SK-N-SH treated with all-trans-retinoic acid at 6 μM for 48 hours (cell line): ENCODE data around the gene EGFL7.

Experiments used
- ATAC-seq: fragments of 200-7000 bp; cut with Tn5 transposase; 3 replicates; pipeline ENCODE4 v1.9.1; 2020; ENCODE audit warnings: mild to moderate bottlenecking, moderate library complexity
- ARNTL ChIP-seq: fragments of 450-650 bp; formaldehyde crosslinking; IDR thresholded peaks from 2 replicates; pipeline ENCODE4 v1.5.0; 2020; ENCODE audit warnings: low read depth, mild to moderate bottlenecking, moderate library complexity, borderline replicate concordance
- BACH2 ChIP-seq: fragments of 250-450 bp; sonication (Bioruptor Pico); IDR thresholded peaks from 2 replicates; pipeline ENCODE4 v1.9.0; 2021; ENCODE audit warnings: mild to moderate bottlenecking, borderline replicate concordance
- CREB5 ChIP-seq: fragments of 250-450 bp; sonication (Bioruptor Pico); IDR thresholded peaks from 2 replicates; pipeline ENCODE4 v1.5.1; 2020; ENCODE audit warnings: low read depth, mild to moderate bottlenecking, moderate library complexity
- CSRNP3 ChIP-seq: fragments of 250-450 bp; sonication (Bioruptor Pico); IDR thresholded peaks from 2 replicates; pipeline ENCODE4 v1.5.1; 2021; ENCODE audit warnings: mild to moderate bottlenecking, moderate library complexity
- ESRRG ChIP-seq: fragments of 250-450 bp; sonication (Bioruptor Pico); IDR thresholded peaks from 2 replicates; pipeline ENCODE4 v1.6.1; 2021; ENCODE audit warnings: mild to moderate bottlenecking
- GLIS3 ChIP-seq: fragments of 250-450 bp; sonication (Bioruptor Pico); IDR thresholded peaks from 2 replicates; pipeline ENCODE4 v1.5.0; 2020; ENCODE audit warnings: mild to moderate bottlenecking, moderate library complexity
- PATZ1 ChIP-seq: fragments of 250-450 bp; sonication (Bioruptor Pico); IDR thresholded peaks from 2 replicates; pipeline ENCODE4 v1.8.0; 2020; ENCODE audit warnings: mild to moderate bottlenecking, moderate library complexity, borderline replicate concordance
- POU6F1 ChIP-seq: fragments of 250-450 bp; sonication (Bioruptor Pico); IDR thresholded peaks from 2 replicates; pipeline ENCODE4 v1.8.0; 2021; ENCODE audit warnings: low read depth, mild to moderate bottlenecking, moderate library complexity, borderline replicate concordance
- PPARA ChIP-seq: fragments of 250-450 bp; sonication (Bioruptor Pico); IDR thresholded peaks from 2 replicates; pipeline ENCODE4 v1.5.0; 2020; ENCODE audit warnings: mild to moderate bottlenecking, borderline replicate concordance
- RARB ChIP-seq: fragments of 250-450 bp; sonication (Bioruptor Pico); IDR thresholded peaks from 2 replicates; pipeline ENCODE4 v1.8.0; 2021; ENCODE audit warnings: mild to moderate bottlenecking, moderate library complexity
- SNAI2 ChIP-seq: fragments of 250-450 bp; sonication (Bioruptor Pico); IDR thresholded peaks from 2 replicates; pipeline ENCODE4 v1.5.0; 2020; ENCODE audit warnings: mild to moderate bottlenecking, moderate library complexity
- TCF4 ChIP-seq: fragments of 250-450 bp; sonication (Bioruptor Pico); IDR thresholded peaks from 2 replicates; pipeline ENCODE4 v1.8.0; 2021; ENCODE audit warnings: mild to moderate bottlenecking, moderate library complexity, borderline replicate concordance
- TOX ChIP-seq: fragments of 250-450 bp; sonication (Bioruptor Pico); IDR thresholded peaks from 2 replicates; pipeline ENCODE4 v1.8.0; 2021; ENCODE audit warnings: mild to moderate bottlenecking, moderate library complexity, borderline replicate concordance
- TSHZ2 ChIP-seq: fragments of 250-450 bp; sonication (Bioruptor Pico); IDR thresholded peaks from 2 replicates; pipeline ENCODE4 v1.5.0; 2020; ENCODE audit warnings: mild to moderate bottlenecking, moderate library complexity
- ZC3H10 ChIP-seq: fragments of 250-450 bp; sonication (Bioruptor Pico); IDR thresholded peaks from 2 replicates; pipeline ENCODE4 v1.5.1; 2021; ENCODE audit warnings: mild to moderate bottlenecking, moderate library complexity
- ZFP3 ChIP-seq: fragments of 250-450 bp; sonication (Bioruptor Pico); IDR thresholded peaks from 2 replicates; pipeline ENCODE4 v1.5.0; 2020; ENCODE audit warnings: mild to moderate bottlenecking, moderate library complexity
- ZNF565 ChIP-seq: fragments of 450-650 bp; formaldehyde crosslinking; conservative IDR thresholded peaks from 2 replicates; pipeline ENCODE4 v1.5.0; 2020; ENCODE audit warnings: low read depth, mild to moderate bottlenecking, moderate library complexity
- ZNF70 ChIP-seq: fragments of 450-650 bp; formaldehyde crosslinking; IDR thresholded peaks from 2 replicates; pipeline ENCODE4 v1.5.0; 2020; ENCODE audit warnings: mild to moderate bottlenecking, moderate library complexity
- ZNF8 ChIP-seq: fragments of 450-650 bp; formaldehyde crosslinking; IDR thresholded peaks from 2 replicates; pipeline ENCODE4 v1.5.0; 2020; ENCODE audit warnings: mild to moderate bottlenecking, moderate library complexity

Gene EGFL7

GRCh38 chr9:136688274-136689107 is 25.8 kb downstream of the EGFL7 start:
- ATAC-seq: no peak
- TF ChIP-seq ZNF565 (CRISPR knock-in tag): no peak
- no peak for TF ChIP-seq TCF4 (CRISPR knock-in tag)
- no peak for TF ChIP-seq POU6F1
- TF ChIP-seq ZC3H10 (CRISPR knock-in tag): no peak
- no peak for TF ChIP-seq GLIS3 (CRISPR knock-in tag)
- TF ChIP-seq BACH2 (CRISPR knock-in tag): no peak
- no peak for TF ChIP-seq TSHZ2 (CRISPR knock-in tag)
- no peak for TF ChIP-seq TOX (CRISPR knock-in tag)

GRCh38 chr9:136689108-136689460 is 26.4 kb downstream of the EGFL7 start:
- TF ChIP-seq CSRNP3 (CRISPR knock-in tag) (no peak), SNAI2 (CRISPR knock-in tag) (no peak), PATZ1 (no peak), GLIS3 (CRISPR knock-in tag) (no peak), ARNTL (CRISPR knock-in tag) (no peak), TOX (CRISPR knock-in tag) (no peak), ESRRG (CRISPR knock-in tag) (no peak), RARB (CRISPR knock-in tag) (no peak), PPARA (no peak), ZFP3 (CRISPR knock-in tag) (no peak), ZNF565 (CRISPR knock-in tag) (no peak), TCF4 (CRISPR knock-in tag) (no peak), CREB5 (no peak), ZNF70 (CRISPR knock-in tag) (no peak), ZNF8 (CRISPR knock-in tag) (no peak)
- ATAC-seq: no peak

GRCh38 chr9:136690104-136690805 is 27.5 kb downstream of the EGFL7 start:
- no peak for TF ChIP-seq ZFP3 (CRISPR knock-in tag)
- no peak for TF ChIP-seq BACH2 (CRISPR knock-in tag)
- no peak for TF ChIP-seq SNAI2 (CRISPR knock-in tag)
- TF ChIP-seq, all 23 proteins: peak for 0
- ATAC-seq: no peak
